NCI-H2227 (cell line): ENCODE measurements around the gene ZNF80.

ENCODE experiments used
- DNase-seq: peaks from one replicate; lab custom pipeline; 2025; ENCODE audit not compliant: unreplicated experiment; lab: John Stamatoyannopoulos, UW

Gene ZNF80

GRCh38 chr3:114221165-114221880, 16.1 kb downstream of the ZNF80 start:
- no peak for DNase-seq

- no peak for DNase-seq
These were observed 17.6 kb downstream of the ZNF80 start for GRCh38 chr3:114219741-114220140.

- DNase-seq, result no peak
These were observed 18.7 kb downstream of the ZNF80 start for GRCh38 chr3:114218578-114219185.

GRCh38 chr3:114218006-114218405, 19.4 kb downstream of the ZNF80 start:
- DNase-seq, result no peak

DNA sequence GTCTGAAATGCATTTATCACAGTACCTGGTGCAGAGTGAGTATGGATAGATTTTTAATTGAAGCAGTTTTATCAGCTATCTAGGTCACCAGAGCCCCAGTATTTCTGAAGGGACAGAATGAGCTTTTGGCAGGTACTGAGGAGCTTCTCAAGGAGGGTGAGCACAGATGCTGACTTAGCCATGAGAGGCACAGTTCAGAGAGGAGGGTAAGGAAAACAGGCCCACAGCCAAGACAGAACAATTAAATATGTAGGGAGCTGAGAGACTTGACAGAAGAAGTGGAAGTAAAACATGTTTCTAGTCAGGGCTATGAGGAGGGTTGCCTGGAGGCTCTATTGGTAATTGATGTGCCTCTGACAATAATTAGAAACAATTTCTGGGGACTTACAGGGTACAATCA, 20.1 kb downstream of the ZNF80 start:
- DNase-seq, result no peak

DNA sequence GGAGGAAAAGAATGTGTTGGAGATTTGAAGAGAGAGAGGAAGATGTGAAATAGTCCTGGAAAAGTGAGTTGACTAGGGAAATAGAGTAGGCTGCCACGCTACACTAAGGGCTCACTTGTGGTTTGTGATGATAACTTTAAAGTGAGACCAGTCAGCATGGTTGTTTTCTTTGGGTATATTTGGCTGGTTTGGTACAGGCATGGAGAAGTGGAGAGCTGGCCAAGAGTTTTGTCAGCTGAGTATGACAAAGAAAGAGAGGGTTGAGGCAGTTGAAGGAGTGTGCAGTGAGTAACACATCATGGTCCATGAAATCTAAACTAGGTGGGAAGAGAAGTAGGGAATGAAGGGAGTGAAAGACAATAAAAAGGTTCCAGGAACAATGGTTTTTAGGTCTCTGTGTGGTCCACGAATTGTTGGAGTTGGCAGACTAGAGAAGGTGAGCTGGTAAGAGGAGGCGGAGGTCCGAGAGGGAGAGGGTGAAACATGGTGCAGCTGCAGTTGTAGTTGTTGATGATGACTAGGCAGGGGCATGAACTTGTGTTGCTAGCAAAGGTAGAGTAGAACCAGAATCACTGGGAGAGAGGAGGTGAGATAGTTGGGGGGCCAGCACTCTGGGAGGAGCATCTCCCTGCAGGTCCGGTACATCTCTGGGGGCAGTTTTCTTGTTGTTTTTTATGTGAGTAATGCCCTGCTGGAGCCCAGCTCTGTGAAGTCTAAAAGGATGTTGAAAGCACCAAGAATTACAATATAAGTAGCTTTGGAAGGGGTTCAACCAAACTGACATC, 21.0 kb downstream of the ZNF80 start:
- DNase-seq, result no peak

GRCh38 chr3:114214542-114215341, 22.6 kb downstream of the ZNF80 start:
- no peak for DNase-seq

DNA sequence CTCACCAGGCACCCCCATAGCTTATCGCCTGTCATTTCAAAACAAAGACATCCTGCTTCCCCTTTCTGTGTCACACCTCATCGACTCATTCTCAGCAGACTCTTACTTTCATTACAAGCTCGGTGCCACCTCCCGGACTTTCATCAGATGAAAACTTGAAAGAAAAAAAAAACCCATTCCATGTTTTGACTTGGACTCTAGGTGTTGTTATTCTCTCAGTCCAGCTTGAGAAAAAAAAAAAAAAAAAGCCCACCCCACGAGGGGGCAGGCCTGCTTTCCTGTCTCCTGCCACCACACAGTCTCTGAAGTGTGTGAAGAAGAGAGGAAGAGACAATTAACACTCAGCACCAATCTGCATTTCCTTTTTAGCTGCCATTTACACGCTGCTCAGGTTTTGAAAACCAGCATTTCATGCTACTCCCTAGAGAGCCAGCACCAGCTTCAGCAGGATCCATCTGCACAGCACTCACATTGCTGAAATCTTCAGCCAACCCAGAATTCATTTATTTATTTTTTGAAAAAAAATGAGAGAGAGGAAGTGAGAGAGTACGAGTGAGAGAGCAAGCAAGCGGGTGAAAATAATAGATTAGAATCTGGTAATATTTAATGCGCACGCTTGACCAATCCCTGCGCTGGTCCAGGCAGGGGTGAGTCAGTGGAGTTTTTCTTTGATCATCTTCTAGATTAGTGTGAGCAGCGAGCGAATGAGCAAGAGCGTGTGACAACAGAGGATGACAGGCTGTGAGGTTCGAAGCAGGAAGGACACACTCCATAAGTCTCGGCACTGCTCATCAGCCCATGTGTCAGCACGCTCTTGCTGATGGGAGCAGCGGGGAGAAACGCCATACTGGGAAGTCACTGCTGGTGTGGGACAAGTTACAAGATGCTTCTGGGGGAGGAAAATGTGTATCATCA, 23.5 kb downstream of the ZNF80 start:
- peak; percentile 14 for DNase-seq

GRCh38 chr3:114213292-114213626, 24.1 kb downstream of the ZNF80 start:
- no peak for DNase-seq

DNA sequence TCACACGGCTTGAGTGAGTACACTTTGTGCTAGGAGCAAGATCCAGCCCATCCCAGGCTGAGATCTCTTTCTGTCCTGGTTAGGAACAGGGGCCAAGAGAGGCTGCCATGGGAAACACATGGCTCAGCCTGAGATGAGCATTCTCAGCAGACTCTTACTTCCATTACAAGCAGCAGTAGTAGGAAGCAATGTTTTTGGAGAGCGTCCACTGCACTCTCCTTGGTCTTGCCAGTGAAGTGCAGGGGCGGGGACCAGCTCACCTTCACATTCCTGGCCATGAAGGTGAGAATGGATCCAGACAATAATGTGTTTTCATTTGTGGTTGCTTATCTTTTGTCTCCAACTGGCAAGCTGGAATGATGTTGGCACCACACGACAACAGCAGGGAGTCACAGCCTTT, 24.7 kb downstream of the ZNF80 start:
- DNase-seq, result no peak

- DNase-seq, result no peak
These were observed 29.6 kb downstream of the ZNF80 start for GRCh38 chr3:114207768-114208167.

DNA sequence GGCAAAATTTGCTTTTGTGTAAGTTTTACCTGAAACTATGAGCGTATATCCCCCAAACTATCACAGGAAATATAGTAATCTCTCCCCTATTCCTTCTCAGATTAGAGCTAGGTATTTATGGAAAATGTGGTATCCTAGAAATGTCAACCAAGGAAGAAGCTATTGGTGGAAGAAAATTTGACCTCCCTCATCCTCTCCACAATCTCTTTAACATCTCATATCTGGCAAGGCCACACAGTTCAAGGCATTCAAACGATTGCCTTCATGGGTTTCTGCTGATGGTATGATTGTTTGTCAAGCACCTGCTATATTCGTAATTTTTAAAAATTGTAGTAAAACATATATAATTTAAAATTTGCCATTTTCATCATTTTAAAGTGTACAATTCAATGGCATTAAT, 31.0 kb downstream of the ZNF80 start:
- DNase-seq, result no peak

- no peak for DNase-seq
These were observed 31.8 kb downstream of the ZNF80 start for GRCh38 chr3:114205541-114205940.

- no peak for DNase-seq
These were observed 42.6 kb downstream of the ZNF80 start for GRCh38 chr3:114194750-114195149.

- DNase-seq, result no peak
These were observed 45.2 kb downstream of the ZNF80 start for GRCh38 chr3:114192136-114192535.

- no peak for DNase-seq
These were observed 50.9 kb downstream of the ZNF80 start for GRCh38 chr3:114186501-114186900.
